ENCODE data around the gene BCKDHA.

Gene BCKDHA

DNA sequence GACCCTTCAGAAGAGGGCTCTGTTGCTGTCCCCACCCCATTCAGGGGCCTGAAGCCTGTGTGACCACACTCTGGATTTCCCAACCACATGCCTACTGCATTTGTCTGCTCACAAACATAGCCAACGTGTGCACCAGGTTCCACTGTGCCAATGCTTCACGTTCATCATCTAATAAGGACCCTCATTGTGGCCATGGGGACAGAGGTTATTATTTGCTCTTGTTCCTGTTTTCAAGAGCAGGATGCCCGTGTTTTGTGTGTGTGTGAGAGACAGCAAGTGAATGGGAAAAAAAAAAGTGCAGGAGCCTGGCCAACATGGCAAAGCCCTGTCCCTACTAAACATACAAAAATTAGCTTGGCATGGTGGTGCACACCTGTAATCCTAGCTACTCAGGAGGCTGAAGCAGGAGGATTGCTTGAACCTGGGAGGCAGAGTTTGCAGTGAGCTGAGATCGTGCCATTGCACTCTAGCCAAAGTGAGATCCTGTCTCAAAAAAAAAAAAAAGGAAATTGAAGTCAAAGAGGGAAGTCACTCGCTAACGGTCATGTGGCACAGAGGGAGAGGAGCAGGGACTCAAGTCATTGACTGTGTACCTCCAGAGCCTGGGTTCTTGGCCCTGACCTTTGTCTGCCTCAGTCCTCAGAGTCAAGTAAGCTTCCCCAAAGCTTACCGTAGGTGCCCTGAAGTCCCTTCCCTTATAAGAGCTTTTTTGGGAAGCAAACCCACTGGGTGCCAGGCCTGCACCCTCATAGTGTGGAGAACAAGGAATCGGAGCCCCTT lies 22.7 kb downstream of the BCKDHA start:
- H3K4me3 ChIP-seq (replicated peaks; ENCODE audit: low read depth, low read length) = no peak overlapping the region
- DNase-seq (ENCODE audit: low read depth) = no peak

DNA sequence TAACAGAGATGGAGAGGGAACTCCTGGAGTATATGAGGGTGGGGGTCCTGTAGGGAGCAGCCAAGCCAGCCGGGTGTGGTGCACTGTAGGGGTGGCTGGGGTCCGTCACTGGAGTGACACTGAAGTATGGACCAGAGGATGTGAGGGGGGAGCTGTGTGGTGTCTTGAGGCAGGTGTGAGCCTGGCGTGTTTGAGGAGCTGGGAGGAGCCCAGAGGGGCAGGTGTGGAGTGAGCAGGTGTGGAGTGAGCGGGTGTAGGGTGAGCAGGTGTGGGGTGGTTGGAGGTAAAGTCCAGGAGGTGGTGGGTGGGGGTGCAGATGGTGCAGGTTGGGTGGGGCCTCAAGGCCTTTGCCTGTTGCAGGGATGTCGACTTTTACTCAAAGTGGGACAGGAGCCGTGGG lies 23.7 kb downstream of the BCKDHA start:
- no peak for DNase-seq (ENCODE audit: low read depth)
- TF ChIP-seq, protein P1, sequence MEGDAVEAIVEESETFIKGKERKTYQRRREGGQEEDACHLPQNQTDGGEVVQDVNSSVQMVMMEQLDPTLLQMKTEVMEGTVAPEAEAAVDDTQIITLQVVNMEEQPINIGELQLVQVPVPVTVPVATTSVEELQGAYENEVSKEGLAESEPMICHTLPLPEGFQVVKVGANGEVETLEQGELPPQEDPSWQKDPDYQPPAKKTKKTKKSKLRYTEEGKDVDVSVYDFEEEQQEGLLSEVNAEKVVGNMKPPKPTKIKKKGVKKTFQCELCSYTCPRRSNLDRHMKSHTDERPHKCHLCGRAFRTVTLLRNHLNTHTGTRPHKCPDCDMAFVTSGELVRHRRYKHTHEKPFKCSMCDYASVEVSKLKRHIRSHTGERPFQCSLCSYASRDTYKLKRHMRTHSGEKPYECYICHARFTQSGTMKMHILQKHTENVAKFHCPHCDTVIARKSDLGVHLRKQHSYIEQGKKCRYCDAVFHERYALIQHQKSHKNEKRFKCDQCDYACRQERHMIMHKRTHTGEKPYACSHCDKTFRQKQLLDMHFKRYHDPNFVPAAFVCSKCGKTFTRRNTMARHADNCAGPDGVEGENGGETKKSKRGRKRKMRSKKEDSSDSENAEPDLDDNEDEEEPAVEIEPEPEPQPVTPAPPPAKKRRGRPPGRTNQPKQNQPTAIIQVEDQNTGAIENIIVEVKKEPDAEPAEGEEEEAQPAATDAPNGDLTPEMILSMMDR (IDR thresholded peaks at IDR 0.05; ENCODE audit: low read length, missing control alignments) = no peak

More for the DNA sequence above, 22.7 kb downstream of the BCKDHA start:
- TF ChIP-seq, protein P1 (IDR thresholded peaks at IDR 0.05; ENCODE audit: low read length, missing control alignments) = no peak

DNA sequence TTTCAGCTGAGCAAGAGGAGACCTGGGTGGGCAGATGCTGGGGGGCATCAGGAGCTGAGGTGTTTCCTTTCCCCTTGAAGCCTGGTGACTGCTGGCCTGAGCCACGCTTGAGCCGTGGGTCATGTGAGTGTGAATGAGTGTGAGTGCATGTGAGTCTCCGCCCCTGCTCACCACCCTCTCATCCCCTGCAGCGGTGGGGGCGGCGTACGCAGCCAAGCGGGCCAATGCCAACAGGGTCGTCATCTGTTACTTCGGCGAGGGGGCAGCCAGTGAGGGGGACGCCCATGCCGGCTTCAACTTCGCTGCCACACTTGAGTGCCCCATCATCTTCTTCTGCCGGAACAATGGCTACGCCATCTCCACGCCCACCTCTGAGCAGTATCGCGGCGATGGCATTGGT lies 24.4 kb downstream of the BCKDHA start:
- H3K4me3 ChIP-seq (replicated peaks; ENCODE audit: low read depth, low read length) = no peak overlapping the region
- TF ChIP-seq, protein P1 (IDR thresholded peaks at IDR 0.05; ENCODE audit: low read length, missing control alignments) = no peak
- DNase-seq (ENCODE audit: low read depth) = no peak

More for the DNA sequence above, 23.7 kb downstream of the BCKDHA start:
- H3K4me3 ChIP-seq (replicated peaks; ENCODE audit: low read depth, low read length) = no peak overlapping the region

DNA sequence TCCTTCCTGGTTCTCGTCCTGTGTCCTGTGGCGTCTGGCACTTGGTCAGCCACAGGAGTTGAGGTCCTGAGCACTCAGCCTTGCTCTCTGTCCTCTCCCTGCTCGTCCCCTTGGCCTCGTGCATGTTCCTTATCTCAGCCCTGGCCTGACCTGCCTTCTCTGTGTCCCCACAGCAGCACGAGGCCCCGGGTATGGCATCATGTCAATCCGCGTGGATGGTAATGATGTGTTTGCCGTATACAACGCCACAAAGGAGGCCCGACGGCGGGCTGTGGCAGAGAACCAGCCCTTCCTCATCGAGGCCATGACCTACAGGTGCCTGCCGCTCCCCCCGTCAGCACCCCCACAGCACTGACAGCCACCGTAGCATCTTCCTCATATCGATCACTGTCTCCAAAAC lies 24.8 kb downstream of the BCKDHA start:
- DNase-seq (ENCODE audit: low read depth) = no peak
- H3K4me3 ChIP-seq (replicated peaks; ENCODE audit: low read depth, low read length) = no peak overlapping the region
- TF ChIP-seq, protein P1 (IDR thresholded peaks at IDR 0.05; ENCODE audit: low read length, missing control alignments) = no peak

- TF ChIP-seq, protein P1 (IDR thresholded peaks at IDR 0.05; ENCODE audit: low read length, missing control alignments) = no peak
- H3K4me3 ChIP-seq (replicated peaks; ENCODE audit: low read depth, low read length) = no peak overlapping the region
- no peak for DNase-seq (ENCODE audit: low read depth)
Observed at GRCh38 chr19:41422955-41423354, 25.3 kb downstream of the BCKDHA start.

GRCh38 chr19:41424335-41425173 lies 26.9 kb downstream of the BCKDHA start:
- H3K4me3 ChIP-seq (replicated peaks; ENCODE audit: low read depth, low read length) = no peak overlapping the region
- TF ChIP-seq, protein P1 (IDR thresholded peaks at IDR 0.05; ENCODE audit: low read length, missing control alignments) = no peak

More at GRCh38 chr19:41424335-41425173, 26.9 kb downstream of the BCKDHA start:
- no peak for DNase-seq (ENCODE audit: low read depth)

All from fibroblast of pulmonary artery (primary cell).